Vagina (tissue), 2 donors: ENCODE data around the gene CNIH1.

Experiments
- POLR2A ChIP-seq, 2 donors: fragments of 450-650 bp; IDR thresholded peaks; one replicate each; pipeline ENCODE4 v1.6.1; 2017; ENCODE audit warnings: antibody characterized with exemption in 2 of 2, mild to moderate bottlenecking in 2 of 2, moderate library complexity in 2 of 2
- POLR2AphosphoS5 ChIP-seq, 2 donors: sonication (generic); formaldehyde crosslinking; IDR thresholded peaks; one replicate each; pipeline ENCODE4 v1.9.0; 2017; ENCODE audit warnings: antibody characterized with exemption in 2 of 2, mild to moderate bottlenecking in 2 of 2, low read depth in 1 of 2; ENCODE audit not compliant: insufficient read depth in 1 of 2
- TF ChIP-seq, protein P1 (sequence below), 3 experiments: fragments of 450-650 bp in 2 of 3; fragments of 200-600 bp in 1 of 3; sonication (generic) in 1 of 3; IDR thresholded peaks; one replicate each; pipeline ENCODE4 v1.5.1; 2017 to 2019; ENCODE audit warnings: antibody characterized with exemption in 3 of 3, mild to moderate bottlenecking in 2 of 3, moderate library complexity in 2 of 3

DNA sequence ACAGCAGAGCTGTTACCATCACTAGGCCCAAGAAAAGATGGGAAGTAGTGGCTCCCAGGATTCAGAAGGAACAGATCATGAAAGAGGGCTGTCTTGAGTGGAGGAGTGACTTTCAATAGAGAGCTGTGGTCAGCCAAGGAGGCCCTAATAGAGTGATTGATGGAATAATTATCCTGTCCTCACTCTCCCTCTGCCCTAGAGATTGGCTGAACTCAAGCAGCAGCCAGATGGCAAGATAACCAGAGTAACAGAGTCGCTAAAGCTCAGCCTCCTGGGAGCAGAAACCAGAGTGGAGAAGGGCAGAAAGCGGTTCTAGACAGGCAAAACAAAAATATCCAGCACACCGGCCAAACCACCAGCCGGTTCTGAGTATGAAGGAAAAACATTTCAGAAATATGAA, 24.5 kb upstream of the CNIH1 start:
- TF ChIP-seq POLR2AphosphoS5 (IDR thresholded peaks at IDR 0.05; ENCODE audit: insufficient read depth in 1 of 2, low read depth in 1 of 2) (no peak), POLR2A (IDR thresholded peaks at IDR 0.05) (no peak)
- TF ChIP-seq, protein P1, sequence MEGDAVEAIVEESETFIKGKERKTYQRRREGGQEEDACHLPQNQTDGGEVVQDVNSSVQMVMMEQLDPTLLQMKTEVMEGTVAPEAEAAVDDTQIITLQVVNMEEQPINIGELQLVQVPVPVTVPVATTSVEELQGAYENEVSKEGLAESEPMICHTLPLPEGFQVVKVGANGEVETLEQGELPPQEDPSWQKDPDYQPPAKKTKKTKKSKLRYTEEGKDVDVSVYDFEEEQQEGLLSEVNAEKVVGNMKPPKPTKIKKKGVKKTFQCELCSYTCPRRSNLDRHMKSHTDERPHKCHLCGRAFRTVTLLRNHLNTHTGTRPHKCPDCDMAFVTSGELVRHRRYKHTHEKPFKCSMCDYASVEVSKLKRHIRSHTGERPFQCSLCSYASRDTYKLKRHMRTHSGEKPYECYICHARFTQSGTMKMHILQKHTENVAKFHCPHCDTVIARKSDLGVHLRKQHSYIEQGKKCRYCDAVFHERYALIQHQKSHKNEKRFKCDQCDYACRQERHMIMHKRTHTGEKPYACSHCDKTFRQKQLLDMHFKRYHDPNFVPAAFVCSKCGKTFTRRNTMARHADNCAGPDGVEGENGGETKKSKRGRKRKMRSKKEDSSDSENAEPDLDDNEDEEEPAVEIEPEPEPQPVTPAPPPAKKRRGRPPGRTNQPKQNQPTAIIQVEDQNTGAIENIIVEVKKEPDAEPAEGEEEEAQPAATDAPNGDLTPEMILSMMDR (IDR thresholded peaks at IDR 0.05) = no peak
